Activated T-helper 17 cell treated with anti-CD3 and anti-CD28 coated beads, Interleukin-2, amount 50 U/mL, for 72 hours (primary cell): ENCODE results near the gene PER3. TPM values are rescaled to one million over a fixed set of nuclear protein-coding genes. Genes with fewer than 3 reads are reported as not detected.

Source experiments
- ATAC-seq: fragments of 150-1000 bp; cut with Tn5 transposase; replicated peaks from 2 replicates; pipeline ENCODE4 v1.10.0; 2021; ENCODE audit warnings: mild to moderate bottlenecking, moderate library complexity
- H3K27ac Mint-ChIP-seq: one replicate; pipeline ENCODE4 v1.8.0; 2022; ENCODE audit warnings: mixed read lengths
- H3K27me3 Mint-ChIP-seq: one replicate; pipeline ENCODE4 v1.8.0; 2022; ENCODE audit warnings: mixed read lengths
- H3K36me3 Mint-ChIP-seq: one replicate; pipeline ENCODE4 v1.8.0; 2022; ENCODE audit warnings: low read depth, mild to moderate bottlenecking, mixed read lengths
- H3K4me1 Mint-ChIP-seq: one replicate; pipeline ENCODE4 v1.8.0; 2022; ENCODE audit warnings: mixed read lengths
- H3K4me3 Mint-ChIP-seq: one replicate; pipeline ENCODE4 v1.8.0; 2022; ENCODE audit warnings: mild to moderate bottlenecking, mixed read lengths
- H3K9me3 Mint-ChIP-seq: one replicate; pipeline ENCODE4 v1.8.0; 2022; ENCODE audit warnings: mixed read lengths
- total RNA-seq, 2 donors: library from RNA; stranded (reverse); gene quantifications; one replicate each; pipeline ENCODE4 v1.2.3, GENCODE V29; 2022

Gene PER3
- 1 to 10 TPM; 3.1 to 4.8 TPM for total RNA-seq

DNA sequence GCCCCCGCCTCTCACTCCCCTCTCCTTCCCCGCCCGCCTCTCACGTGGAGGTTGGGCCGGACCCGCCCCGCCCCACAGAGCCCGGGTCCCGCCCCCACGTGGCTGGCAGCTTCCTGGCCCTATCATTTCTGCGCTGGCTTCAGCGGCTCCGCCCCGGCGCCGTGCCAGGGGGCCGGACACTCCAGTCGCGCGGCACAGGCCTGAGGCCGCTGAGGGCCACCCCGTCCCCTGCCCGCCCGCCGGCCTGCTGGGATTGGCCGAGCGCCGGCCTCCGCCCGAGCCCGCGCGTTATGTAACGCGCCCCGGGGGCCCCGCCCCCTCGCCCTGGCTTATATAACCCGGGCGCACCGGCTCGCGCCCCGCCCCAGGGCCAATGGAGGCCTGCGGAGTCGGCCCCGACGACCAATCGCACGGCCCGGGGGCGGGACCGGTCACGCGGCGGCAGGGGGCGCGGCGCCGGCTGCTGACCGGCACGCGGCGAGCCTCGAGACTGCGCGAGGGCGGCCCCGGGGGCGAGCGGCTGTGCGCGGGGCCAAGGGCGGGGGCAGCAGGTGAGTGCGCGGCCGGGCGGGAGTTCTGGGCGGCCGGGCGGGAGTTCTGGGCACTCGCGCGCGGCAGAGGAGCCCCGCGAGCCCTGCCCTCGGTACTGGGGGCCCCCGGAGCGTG lies at the start of gene PER3:
TSS of gene PER3 (plus strand) at position 466 of the 666 bp plus-strand sequence. CDS start 587 bp downstream, outside the sequence.
- Mint-ChIP-seq H3K27me3 (no peaks in the 10 kb centered on the region), H3K4me3 (peak within 1 kb of the TSS; percentile 69), H3K27ac (no peak within 1 kb of the TSS), H3K4me1 (peaks cover 18% of the 10 kb centered on the region), H3K36me3 (peaks cover 30% of the 10 kb centered on the region), H3K9me3 (no peaks in the 10 kb centered on the region)
- ATAC-seq, result peak; percentile 97

DNA sequence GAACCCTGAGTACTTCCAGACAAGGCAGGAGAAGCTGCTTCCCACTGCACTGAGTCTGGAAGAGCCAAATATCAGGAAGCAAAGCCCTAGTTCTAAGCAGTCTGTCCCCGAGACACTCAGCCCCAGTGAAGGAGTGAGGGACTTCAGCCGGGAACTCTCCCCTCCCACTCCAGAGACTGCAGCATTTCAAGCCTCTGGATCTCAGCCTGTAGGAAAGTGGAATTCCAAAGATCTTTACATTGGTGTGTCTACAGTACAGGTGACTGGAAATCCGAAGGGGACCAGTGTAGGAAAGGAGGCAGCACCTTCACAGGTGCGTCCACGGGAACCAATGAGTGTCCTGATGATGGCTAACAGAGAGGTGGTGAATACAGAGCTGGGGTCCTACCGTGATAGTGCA lies 46.0 kb upstream of the PER3 start:
- Mint-ChIP-seq H3K27ac (no peak overlapping the region), H3K4me3 (no peak overlapping the region), H3K4me1 (no peaks in the 10 kb centered on the region), H3K36me3 (peaks cover 31% of the 10 kb centered on the region), H3K27me3 (peaks cover 3% of the 10 kb centered on the region), H3K9me3 (peaks cover 7% of the 10 kb centered on the region)
- no peak for ATAC-seq

GRCh38 chr1:7743346-7743745 lies 40.7 kb upstream of the PER3 start:
- Mint-ChIP-seq H3K4me3 (no peak overlapping the region), H3K9me3 (peaks cover 7% of the 10 kb centered on the region)

GRCh38 chr1:7744882-7745281 lies 39.2 kb upstream of the PER3 start:
- Mint-ChIP-seq H3K36me3 (peaks cover 12% of the 10 kb centered on the region), H3K27ac (no peak overlapping the region), H3K27me3 (no peaks in the 10 kb centered on the region), H3K9me3 (no peaks in the 10 kb centered on the region), H3K4me1 (no peaks in the 10 kb centered on the region), H3K4me3 (no peak overlapping the region)
- ATAC-seq, result no peak

More at GRCh38 chr1:7743346-7743745, 40.7 kb upstream of the PER3 start:
- Mint-ChIP-seq H3K36me3 (peaks cover 27% of the 10 kb centered on the region), H3K27ac (no peak overlapping the region), H3K4me1 (no peaks in the 10 kb centered on the region), H3K27me3 (peaks cover 3% of the 10 kb centered on the region)
- ATAC-seq, result no peak

DNA sequence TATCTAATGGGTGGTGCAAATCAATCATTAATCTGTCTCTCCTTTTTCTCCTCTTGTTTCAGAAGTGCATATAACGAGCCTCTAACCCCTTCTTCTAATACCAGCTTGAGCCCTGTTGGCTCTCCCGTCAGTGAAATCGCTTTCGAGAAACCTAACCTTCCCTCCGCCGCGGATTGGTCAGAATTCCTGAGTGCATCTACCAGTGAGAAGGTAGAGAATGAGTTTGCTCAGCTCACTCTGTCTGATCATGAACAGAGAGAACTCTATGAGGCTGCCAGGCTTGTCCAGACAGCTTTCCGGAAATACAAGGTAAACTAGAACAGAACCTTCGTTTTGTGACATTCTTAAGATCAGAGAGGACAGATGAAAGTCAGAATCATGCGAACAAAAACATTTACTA lies 38.3 kb upstream of the PER3 start:
- Mint-ChIP-seq H3K4me3 (no peak overlapping the region), H3K27ac (no peak overlapping the region), H3K4me1 (no peaks in the 10 kb centered on the region), H3K27me3 (no peaks in the 10 kb centered on the region), H3K9me3 (no peaks in the 10 kb centered on the region), H3K36me3 (peaks cover 12% of the 10 kb centered on the region)
- ATAC-seq, result no peak

- H3K36me3 Mint-ChIP-seq, result peaks cover 12% of the 10 kb centered on the region
- H3K27me3 Mint-ChIP-seq, result no peaks in the 10 kb centered on the region
- no peak overlapping the region for H3K4me3 Mint-ChIP-seq
- peaks cover 10% of the 10 kb centered on the region for H3K4me1 Mint-ChIP-seq
- H3K27ac Mint-ChIP-seq, result no peak overlapping the region
- no peaks in the 10 kb centered on the region for H3K9me3 Mint-ChIP-seq
- no peak for ATAC-seq
Observed at GRCh38 chr1:7747605-7748004, 36.5 kb upstream of the PER3 start.

DNA sequence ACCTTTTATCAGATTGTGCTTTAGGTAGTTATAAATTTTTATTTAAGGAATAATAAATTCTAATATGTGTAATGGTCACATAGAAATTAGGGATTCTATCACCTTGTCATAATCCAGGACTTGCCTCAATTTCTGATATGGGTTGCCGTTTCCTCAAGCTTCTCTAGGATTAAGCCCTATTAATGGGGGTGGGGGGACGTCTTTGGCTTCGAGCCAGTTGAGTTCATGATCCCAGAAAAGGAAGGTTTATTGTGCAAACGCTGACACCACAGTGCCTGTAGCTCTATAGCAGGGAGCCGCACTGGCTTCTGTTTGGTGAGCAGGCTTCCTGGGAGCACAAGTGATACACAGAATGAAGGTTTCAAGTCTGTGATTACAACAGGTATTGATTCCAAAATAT lies 35.0 kb upstream of the PER3 start:
- H3K4me1 Mint-ChIP-seq, result peaks cover 15% of the 10 kb centered on the region
- no peak overlapping the region for H3K4me3 Mint-ChIP-seq
- H3K36me3 Mint-ChIP-seq, result peaks cover 12% of the 10 kb centered on the region
- ATAC-seq, result no peak
- H3K9me3 Mint-ChIP-seq, result no peaks in the 10 kb centered on the region
- no peak overlapping the region for H3K27ac Mint-ChIP-seq
- no peaks in the 10 kb centered on the region for H3K27me3 Mint-ChIP-seq

- H3K27ac Mint-ChIP-seq, result no peak overlapping the region
- H3K9me3 Mint-ChIP-seq, result no peaks in the 10 kb centered on the region
- no peaks in the 10 kb centered on the region for H3K27me3 Mint-ChIP-seq
- peaks cover 15% of the 10 kb centered on the region for H3K4me1 Mint-ChIP-seq
- no peak overlapping the region for H3K4me3 Mint-ChIP-seq
- H3K36me3 Mint-ChIP-seq, result peaks cover under 1% of the 10 kb centered on the region
- no peak for ATAC-seq
Observed at GRCh38 chr1:7751174-7751573, 32.9 kb upstream of the PER3 start.

DNA sequence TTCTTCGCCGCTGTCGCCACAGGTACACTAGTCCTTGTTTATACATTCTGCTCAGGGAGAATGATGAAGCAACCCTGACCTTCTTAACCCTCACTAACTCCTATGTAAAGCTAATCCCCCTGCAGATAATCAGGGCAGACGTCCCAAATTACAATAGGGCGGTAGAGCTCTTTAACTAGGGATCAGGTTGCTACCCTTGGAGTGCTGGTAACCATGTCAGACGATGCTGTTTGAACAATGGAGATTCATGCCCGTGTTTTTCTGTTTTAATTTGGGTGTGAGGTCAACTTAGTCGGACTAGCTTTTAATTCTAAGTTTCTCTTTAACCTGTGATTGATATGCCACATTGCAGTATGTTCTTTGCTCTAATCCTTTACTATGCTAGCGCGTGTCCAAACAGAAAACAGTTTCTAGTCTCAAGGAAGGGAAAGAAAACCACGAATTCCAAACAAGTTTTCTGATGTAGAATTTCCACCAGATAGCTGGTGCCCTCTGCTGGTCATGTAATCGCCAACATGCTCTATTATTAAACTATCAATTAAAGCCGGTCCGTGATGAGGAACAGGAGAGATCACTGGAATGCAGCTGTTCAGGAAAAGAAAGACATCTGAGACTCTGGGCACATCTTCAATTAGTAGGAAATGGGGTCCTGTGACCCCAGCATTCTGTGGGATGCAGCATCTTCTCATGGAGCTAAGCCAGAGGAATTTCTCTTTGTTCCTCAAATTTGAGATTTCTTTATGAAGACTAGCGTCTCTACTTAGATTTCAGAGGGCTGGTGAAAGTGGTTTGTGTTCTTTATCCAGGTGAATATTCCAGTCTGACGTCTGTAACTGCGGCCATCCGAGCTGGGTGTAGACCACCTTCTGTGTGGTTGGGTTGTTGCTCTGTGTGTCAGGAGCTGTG lies 31.3 kb upstream of the PER3 start:
- Mint-ChIP-seq H3K27ac (peak overlapping the region; percentile 79), H3K9me3 (no peaks in the 10 kb centered on the region), H3K4me1 (peaks cover 15% of the 10 kb centered on the region), H3K4me3 (peak overlapping the region; percentile 79), H3K27me3 (no peaks in the 10 kb centered on the region), H3K36me3 (no peaks in the 10 kb centered on the region)
- peak; percentile 42 for ATAC-seq

- H3K4me3 Mint-ChIP-seq, result peak overlapping the region; percentile 15
- no peaks in the 10 kb centered on the region for H3K9me3 Mint-ChIP-seq
- H3K36me3 Mint-ChIP-seq, result no peaks in the 10 kb centered on the region
- no peaks in the 10 kb centered on the region for H3K27me3 Mint-ChIP-seq
- ATAC-seq, result no peak
- H3K27ac Mint-ChIP-seq, result no peak overlapping the region
- H3K4me1 Mint-ChIP-seq, result peaks cover 15% of the 10 kb centered on the region
Observed at GRCh38 chr1:7753641-7754040, 30.4 kb upstream of the PER3 start.

GRCh38 chr1:7754234-7754633 lies 29.9 kb upstream of the PER3 start:
- H3K27ac Mint-ChIP-seq, result no peak overlapping the region
- no peaks in the 10 kb centered on the region for H3K27me3 Mint-ChIP-seq
- peaks cover 15% of the 10 kb centered on the region for H3K4me1 Mint-ChIP-seq
- H3K9me3 Mint-ChIP-seq, result no peaks in the 10 kb centered on the region
- no peak for ATAC-seq
- H3K4me3 Mint-ChIP-seq, result peak overlapping the region; percentile 15
- no peaks in the 10 kb centered on the region for H3K36me3 Mint-ChIP-seq

DNA sequence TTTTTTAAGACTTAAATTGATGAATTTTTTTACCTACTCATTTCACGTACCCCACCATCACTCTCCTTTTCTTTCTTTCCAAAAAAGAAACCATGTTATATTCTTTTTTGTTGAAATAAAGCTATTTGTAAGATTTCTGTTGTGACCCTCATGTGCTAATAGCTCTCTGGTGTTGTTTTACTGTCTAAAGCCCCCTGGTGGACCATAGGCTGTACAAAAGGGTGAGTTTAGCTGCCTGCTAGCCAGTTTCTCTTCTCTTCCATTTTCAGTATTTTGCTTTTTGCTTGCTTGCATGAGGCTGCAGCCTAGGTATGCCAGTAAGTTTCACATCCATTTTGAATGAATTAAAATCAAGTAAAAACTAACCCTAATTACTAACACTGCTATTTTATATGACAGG lies 28.6 kb upstream of the PER3 start:
- Mint-ChIP-seq H3K27me3 (no peaks in the 10 kb centered on the region), H3K9me3 (no peaks in the 10 kb centered on the region), H3K27ac (no peak overlapping the region), H3K36me3 (no peaks in the 10 kb centered on the region), H3K4me1 (peaks cover 15% of the 10 kb centered on the region), H3K4me3 (no peak overlapping the region)
- ATAC-seq, result no peak

DNA sequence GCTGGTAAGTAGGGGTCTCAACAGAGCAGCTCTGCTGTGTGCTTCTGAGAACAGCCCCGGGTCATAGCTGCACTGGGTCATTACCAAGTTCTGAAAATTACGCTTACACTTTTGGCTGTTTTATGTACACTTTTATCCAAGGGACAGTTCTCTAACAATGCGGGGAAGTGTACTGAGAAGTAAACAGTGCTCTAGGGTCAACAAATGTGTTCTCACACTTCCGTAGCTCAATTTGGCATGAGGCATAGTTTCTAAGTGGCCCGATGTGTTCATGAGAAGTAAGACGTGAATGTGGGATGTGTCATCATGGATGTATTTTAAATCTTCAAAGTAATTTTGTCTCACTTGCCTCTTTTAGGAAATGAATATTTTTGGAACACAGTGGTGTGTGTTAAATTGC lies 23.8 kb upstream of the PER3 start:
- Mint-ChIP-seq H3K4me1 (no peaks in the 10 kb centered on the region), H3K27ac (no peak overlapping the region), H3K36me3 (no peaks in the 10 kb centered on the region), H3K9me3 (no peaks in the 10 kb centered on the region), H3K4me3 (no peak overlapping the region), H3K27me3 (no peaks in the 10 kb centered on the region)
- ATAC-seq, result no peak

DNA sequence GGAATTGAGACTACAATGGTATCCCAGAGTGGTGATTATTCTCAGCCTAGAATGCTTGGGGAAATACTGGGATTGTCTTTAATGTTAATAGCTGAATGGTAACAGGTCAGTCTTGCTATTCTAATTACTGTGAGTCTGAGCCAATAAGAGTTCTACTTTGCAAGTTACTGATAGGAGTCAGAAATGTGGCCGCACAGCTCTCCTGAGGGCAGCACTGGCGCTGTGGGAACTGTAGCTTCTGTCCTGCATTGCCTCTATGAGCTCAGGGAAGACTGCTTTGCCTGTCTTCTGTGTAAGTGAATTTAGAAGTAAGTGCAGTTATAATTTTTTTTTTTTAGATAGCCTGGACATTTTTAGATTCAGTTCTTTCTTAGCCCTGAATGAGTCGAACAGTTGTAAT lies 23.0 kb upstream of the PER3 start:
- Mint-ChIP-seq H3K36me3 (no peaks in the 10 kb centered on the region), H3K4me3 (no peak overlapping the region), H3K27ac (no peak overlapping the region), H3K27me3 (no peaks in the 10 kb centered on the region), H3K9me3 (no peaks in the 10 kb centered on the region), H3K4me1 (no peaks in the 10 kb centered on the region)
- ATAC-seq, result no peak

DNA sequence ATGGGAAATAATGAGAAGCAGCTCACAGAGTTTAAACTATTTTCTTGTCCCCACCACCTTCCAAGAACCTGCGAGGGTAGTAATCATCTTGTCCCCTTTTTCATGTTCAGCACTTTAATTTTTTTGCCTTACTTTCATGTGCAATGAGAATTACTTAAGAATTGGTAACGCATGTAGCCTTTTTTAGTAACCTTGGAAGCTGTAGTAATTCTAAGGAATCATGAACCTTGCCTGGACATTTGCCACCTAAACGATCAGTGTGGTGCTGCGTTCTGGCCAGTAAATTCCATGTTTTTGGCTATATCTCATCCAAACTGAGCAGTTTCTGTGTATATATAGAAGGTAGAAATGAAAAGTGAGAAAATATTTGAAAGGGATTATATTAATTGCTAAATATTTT lies 16.9 kb upstream of the PER3 start:
- H3K4me3 Mint-ChIP-seq, result no peak overlapping the region
- H3K27me3 Mint-ChIP-seq, result peaks cover 4% of the 10 kb centered on the region
- H3K4me1 Mint-ChIP-seq, result peaks cover 10% of the 10 kb centered on the region
- ATAC-seq, result no peak
- peaks cover 4% of the 10 kb centered on the region for H3K36me3 Mint-ChIP-seq
- no peaks in the 10 kb centered on the region for H3K9me3 Mint-ChIP-seq
- H3K27ac Mint-ChIP-seq, result no peak overlapping the region
